HEK293 (cell line): ENCODE results near the gene PFDN1.

ENCODE experiments used
- CTCF ChIA-PET: fragments of 350-600 bp; formaldehyde crosslinking; extraction: SDS; loops from one replicate; lab custom pipeline; 2021; ENCODE audit warnings: antibody characterized with exemption; lab: Yijun Ruan, JAX
- POLR2A ChIA-PET: fragments of 300-600 bp; formaldehyde crosslinking; extraction: SDS; loops from one replicate; lab custom pipeline; 2020; ENCODE audit warnings: antibody characterized with exemption, inconsistent platforms; lab: Yijun Ruan, JAX
- H3K27ac ChIP-seq: fragments of 200-500 bp; sonication (Bioruptor generic); 2 replicates; pipeline ENCODE4 v1.5.1; 2014; ENCODE audit warnings: low read depth, low read length, control low read depth, inconsistent platforms; ENCODE audit errors: extremely low read depth
- H3K36me3 ChIP-seq, 2 experiments: fragments of 200-500 bp in 1 of 2; sonication (Bioruptor generic) in 1 of 2; 1 replicate in 1 of 2; 2 replicates in 1 of 2; pipeline ENCODE4 v1.5.1; 2014 to 2017; ENCODE audit warnings: inconsistent platforms in 2 of 2, low read length in 2 of 2; ENCODE audit not compliant: control insufficient read depth in 2 of 2, insufficient read depth in 1 of 2
- H3K4me1 ChIP-seq: fragments of 200-500 bp; sonication (Bioruptor generic); 2 replicates; pipeline ENCODE4 v1.5.1; 2014; ENCODE audit warnings: mild to moderate bottlenecking, low read length, inconsistent platforms; ENCODE audit not compliant: control insufficient read depth, insufficient read depth
- H3K4me3 ChIP-seq: 2 replicates; pipeline ENCODE4 v1.5.1; 2011; ENCODE audit warnings: low read depth, mild to moderate bottlenecking, control low read depth, low read length, moderate library complexity
- H3K9me3 ChIP-seq: fragments of 200-500 bp; sonication (Bioruptor generic); 2 replicates; pipeline ENCODE4 v1.5.1; 2014; ENCODE audit warnings: low read depth, low read length, inconsistent platforms; ENCODE audit not compliant: control insufficient read depth, insufficient read depth
- KLF16 ChIP-seq: fragments of 450-650 bp; formaldehyde crosslinking; IDR thresholded peaks from 2 replicates; pipeline ENCODE4 v1.5.1; 2017; ENCODE audit warnings: missing biosample characterization, missing genetic modification characterization
- SP3 ChIP-seq: fragments of 450-650 bp; formaldehyde crosslinking; IDR thresholded peaks from 2 replicates; pipeline ENCODE4 v1.5.1; 2016; ENCODE audit warnings: missing biosample characterization, missing genetic modification characterization
- ZFP41 ChIP-seq: fragments of 450-650 bp; formaldehyde crosslinking; IDR thresholded peaks from 2 replicates; pipeline ENCODE4 v1.5.1; 2016; ENCODE audit warnings: missing biosample characterization, missing genetic modification characterization, borderline replicate concordance
- ZIC2 ChIP-seq: fragments of 450-650 bp; formaldehyde crosslinking; IDR thresholded peaks from 2 replicates; pipeline ENCODE4 v1.5.1; 2016; ENCODE audit warnings: missing biosample characterization, missing genetic modification characterization
- ZNF202 ChIP-seq: fragments of 450-650 bp; formaldehyde crosslinking; IDR thresholded peaks from 2 replicates; pipeline ENCODE4 v1.5.1; 2016; ENCODE audit warnings: missing biosample characterization, missing genetic modification characterization, borderline replicate concordance
- ZNF350 ChIP-seq: fragments of 450-650 bp; formaldehyde crosslinking; IDR thresholded peaks from 2 replicates; pipeline ENCODE4 v1.5.0; 2017; ENCODE audit warnings: missing biosample characterization, mild to moderate bottlenecking, missing genetic modification characterization
- ZNF394 ChIP-seq: fragments of 450-650 bp; formaldehyde crosslinking; IDR thresholded peaks from 2 replicates; pipeline ENCODE4 v1.5.1; 2016; ENCODE audit warnings: missing biosample characterization, missing genetic modification characterization, mild to moderate bottlenecking, moderate library complexity, borderline replicate concordance
- ZNF426 ChIP-seq: fragments of 450-650 bp; formaldehyde crosslinking; IDR thresholded peaks from 2 replicates; pipeline ENCODE4 v1.5.1; 2017; ENCODE audit warnings: missing biosample characterization, missing genetic modification characterization, mild to moderate bottlenecking, inconsistent platforms, moderate library complexity
- ZNF433 ChIP-seq: fragments of 450-650 bp; formaldehyde crosslinking; IDR thresholded peaks from 2 replicates; pipeline ENCODE4 v1.5.1; 2016; ENCODE audit warnings: missing biosample characterization, missing genetic modification characterization, low read depth
- ZNF501 ChIP-seq: fragments of 450-650 bp; formaldehyde crosslinking; IDR thresholded peaks from 2 replicates; pipeline ENCODE4 v1.5.1; 2016; ENCODE audit warnings: missing biosample characterization, missing genetic modification characterization
- ZNF585B ChIP-seq: fragments of 450-650 bp; formaldehyde crosslinking; IDR thresholded peaks from 2 replicates; pipeline ENCODE4 v1.5.1; 2016; ENCODE audit warnings: missing biosample characterization, missing genetic modification characterization
- ZNF600 ChIP-seq: fragments of 450-650 bp; formaldehyde crosslinking; IDR thresholded peaks from 2 replicates; pipeline ENCODE4 v1.5.1; 2016; ENCODE audit warnings: missing biosample characterization, missing genetic modification characterization
- ZNF76 ChIP-seq: fragments of 450-650 bp; formaldehyde crosslinking; IDR thresholded peaks from 2 replicates; pipeline ENCODE4; 2016; ENCODE audit warnings: low read depth, missing biosample characterization, missing genetic modification characterization, borderline replicate concordance
- ZNF791 ChIP-seq: fragments of 450-650 bp; formaldehyde crosslinking; IDR thresholded peaks from 2 replicates; pipeline ENCODE4 v1.5.1; 2016; ENCODE audit warnings: missing biosample characterization, missing genetic modification characterization
- TF ChIP-seq, protein P1 (sequence below): fragments of 450-650 bp; formaldehyde crosslinking; IDR thresholded peaks from 2 replicates; pipeline ENCODE4 v1.5.1; 2016; ENCODE audit warnings: missing biosample characterization, missing genetic modification characterization
- TF ChIP-seq, protein P2 (sequence below): fragments of 450-650 bp; IDR thresholded peaks from 2 replicates; pipeline ENCODE4 v1.5.1; 2018; ENCODE audit warnings: missing biosample characterization, mild to moderate bottlenecking, missing genetic modification characterization
- TF ChIP-seq, protein P3 (sequence below): fragments of 450-650 bp; formaldehyde crosslinking; IDR thresholded peaks from 2 replicates; pipeline ENCODE4 v1.5.1; 2016; ENCODE audit warnings: missing biosample characterization, missing genetic modification characterization
- TF ChIP-seq, protein P4 (sequence below): fragments of 450-650 bp; formaldehyde crosslinking; IDR thresholded peaks from 2 replicates; pipeline ENCODE4 v1.5.1; 2016; ENCODE audit warnings: missing biosample characterization, missing genetic modification characterization
- TF ChIP-seq, protein P5 (sequence below): fragments of 450-650 bp; formaldehyde crosslinking; IDR thresholded peaks from 2 replicates; pipeline ENCODE4 v1.5.1; 2016; ENCODE audit warnings: missing biosample characterization, missing genetic modification characterization
- TF ChIP-seq, protein P6 (sequence below): fragments of 450-650 bp; formaldehyde crosslinking; IDR thresholded peaks from 2 replicates; pipeline ENCODE4 v1.5.1; 2016; ENCODE audit warnings: missing biosample characterization, missing genetic modification characterization

PFDN1 gene

DNA sequence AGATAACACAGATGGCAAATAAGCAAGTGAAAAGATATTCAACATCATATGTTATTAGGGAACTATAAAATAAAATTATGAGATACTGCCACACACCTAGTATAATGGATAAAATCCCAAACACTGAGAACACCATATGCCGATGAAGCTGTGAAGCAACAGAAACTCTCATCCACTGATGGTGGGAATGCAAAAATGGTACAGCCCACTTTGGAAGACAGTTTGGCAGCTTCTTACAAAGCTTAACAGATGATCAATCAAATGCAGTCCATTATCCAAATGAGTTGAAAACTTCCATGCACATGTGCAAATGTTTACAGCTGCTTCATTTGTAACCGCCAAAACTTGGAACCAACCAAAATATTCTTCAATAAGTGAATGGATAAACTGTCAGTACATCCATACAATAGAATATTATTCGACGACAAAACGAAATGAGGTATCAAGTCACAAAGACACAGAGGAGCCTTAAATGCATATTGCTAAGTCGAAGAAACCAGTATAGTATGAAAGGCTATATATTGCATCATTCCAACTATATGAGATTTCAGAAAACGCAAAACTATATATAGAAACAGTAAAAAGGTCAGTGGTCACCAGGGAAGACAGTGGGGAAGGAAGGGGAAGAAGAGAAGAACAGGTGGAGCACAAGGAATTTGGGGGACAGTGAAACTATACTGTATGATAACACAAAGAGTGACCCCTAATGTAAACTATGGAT, 14.9 kb downstream of the PFDN1 start:
- POLR2A ChIA-PET: interaction anchor here (1.9 kb wide), 1 partner anchor 58 kb away, joined by 6 read pairs; the partner anchor contains the start of gene HBEGF
- no peak overlapping the region for H3K4me3 ChIP-seq
- no peaks in the 10 kb centered on the region for H3K9me3 ChIP-seq
- peaks cover 5% of the 10 kb centered on the region for H3K4me1 ChIP-seq
- TF ChIP-seq, protein P1, sequence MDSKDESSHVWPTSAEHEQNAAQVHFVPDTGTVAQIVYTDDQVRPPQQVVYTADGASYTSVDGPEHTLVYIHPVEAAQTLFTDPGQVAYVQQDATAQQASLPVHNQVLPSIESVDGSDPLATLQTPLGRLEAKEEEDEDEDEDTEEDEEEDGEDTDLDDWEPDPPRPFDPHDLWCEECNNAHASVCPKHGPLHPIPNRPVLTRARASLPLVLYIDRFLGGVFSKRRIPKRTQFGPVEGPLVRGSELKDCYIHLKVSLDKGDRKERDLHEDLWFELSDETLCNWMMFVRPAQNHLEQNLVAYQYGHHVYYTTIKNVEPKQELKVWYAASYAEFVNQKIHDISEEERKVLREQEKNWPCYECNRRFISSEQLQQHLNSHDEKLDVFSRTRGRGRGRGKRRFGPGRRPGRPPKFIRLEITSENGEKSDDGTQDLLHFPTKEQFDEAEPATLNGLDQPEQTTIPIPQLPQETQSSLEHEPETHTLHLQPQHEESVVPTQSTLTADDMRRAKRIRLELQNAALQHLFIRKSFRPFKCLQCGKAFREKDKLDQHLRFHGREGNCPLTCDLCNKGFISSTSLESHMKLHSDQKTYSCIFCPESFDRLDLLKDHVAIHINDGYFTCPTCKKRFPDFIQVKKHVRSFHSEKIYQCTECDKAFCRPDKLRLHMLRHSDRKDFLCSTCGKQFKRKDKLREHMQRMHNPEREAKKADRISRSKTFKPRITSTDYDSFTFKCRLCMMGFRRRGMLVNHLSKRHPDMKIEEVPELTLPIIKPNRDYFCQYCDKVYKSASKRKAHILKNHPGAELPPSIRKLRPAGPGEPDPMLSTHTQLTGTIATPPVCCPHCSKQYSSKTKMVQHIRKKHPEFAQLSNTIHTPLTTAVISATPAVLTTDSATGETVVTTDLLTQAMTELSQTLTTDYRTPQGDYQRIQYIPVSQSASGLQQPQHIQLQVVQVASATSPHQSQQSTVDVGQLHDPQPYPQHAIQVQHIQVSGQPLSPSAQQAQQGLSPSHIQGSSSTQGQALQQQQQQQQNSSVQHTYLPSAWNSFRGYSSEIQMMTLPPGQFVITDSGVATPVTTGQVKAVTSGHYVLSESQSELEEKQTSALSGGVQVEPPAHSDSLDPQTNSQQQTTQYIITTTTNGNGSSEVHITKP: peak; percentile 88
- TF ChIP-seq ZNF600 (tag by site-specific recombination): no peak
- TF ChIP-seq, protein P2, sequence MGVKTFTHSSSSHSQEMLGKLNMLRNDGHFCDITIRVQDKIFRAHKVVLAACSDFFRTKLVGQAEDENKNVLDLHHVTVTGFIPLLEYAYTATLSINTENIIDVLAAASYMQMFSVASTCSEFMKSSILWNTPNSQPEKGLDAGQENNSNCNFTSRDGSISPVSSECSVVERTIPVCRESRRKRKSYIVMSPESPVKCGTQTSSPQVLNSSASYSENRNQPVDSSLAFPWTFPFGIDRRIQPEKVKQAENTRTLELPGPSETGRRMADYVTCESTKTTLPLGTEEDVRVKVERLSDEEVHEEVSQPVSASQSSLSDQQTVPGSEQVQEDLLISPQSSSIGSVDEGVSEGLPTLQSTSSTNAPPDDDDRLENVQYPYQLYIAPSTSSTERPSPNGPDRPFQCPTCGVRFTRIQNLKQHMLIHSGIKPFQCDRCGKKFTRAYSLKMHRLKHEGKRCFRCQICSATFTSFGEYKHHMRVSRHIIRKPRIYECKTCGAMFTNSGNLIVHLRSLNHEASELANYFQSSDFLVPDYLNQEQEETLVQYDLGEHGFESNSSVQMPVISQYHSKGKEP: no peak
- no peak for TF ChIP-seq ZNF202 (tag by site-specific recombination)
- no peak for TF ChIP-seq KLF16 (tag by site-specific recombination)
- TF ChIP-seq, all 188 proteins: peak for 1
- H3K27ac ChIP-seq: no peak overlapping the region
- CTCF ChIA-PET: interaction anchor here (0.7 to 1.9 kb wide), 4 partner anchors 47 to 64 kb away, joined by 3 to 6 read pairs (median 5); no protein-coding TSS in a partner anchor
- no peaks in the 10 kb centered on the region; a peak in 1 of 3 replicates for H3K36me3 ChIP-seq

DNA sequence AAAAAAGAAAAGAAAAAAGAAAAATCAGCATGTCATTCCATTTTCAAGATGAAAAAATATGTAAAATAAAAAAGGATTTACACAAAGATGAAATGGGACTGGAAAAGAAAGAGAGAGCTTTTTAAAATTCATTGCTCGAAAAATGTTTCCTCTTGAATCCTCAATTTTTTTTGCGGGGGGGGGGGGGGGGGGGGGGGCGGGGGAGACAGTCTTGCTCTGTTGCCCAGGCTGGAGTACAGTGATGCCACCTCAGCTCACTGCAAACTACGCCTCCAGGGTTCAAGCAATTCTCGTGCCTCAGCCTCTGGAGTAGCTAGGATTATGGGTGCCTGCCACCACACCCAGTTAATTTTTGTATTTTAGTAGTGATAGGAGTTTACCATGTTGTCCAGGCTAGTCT, 16.5 kb downstream of the PFDN1 start:
- H3K4me3 ChIP-seq: no peak overlapping the region
- ChIA-PET POLR2A (interaction anchor here (0.7 to 1.9 kb wide), 4 partner anchors 9 to 112 kb away, joined by 3 to 6 read pairs (median 5); partner anchors contain the start of genes HBEGF and PFDN1), CTCF (interaction anchor here (0.9 kb wide), 1 partner anchor 42 kb away, joined by 3 read pairs; no protein-coding TSS in a partner anchor)
- H3K4me1 ChIP-seq: 0 out of 2 replicates have a peak, but pooled peaks cover 2% of the 10 kb centered on the region
- no peak overlapping the region for H3K27ac ChIP-seq
- no peaks in the 10 kb centered on the region; a peak in 1 of 3 replicates for H3K36me3 ChIP-seq
- no peaks in the 10 kb centered on the region for H3K9me3 ChIP-seq
- TF ChIP-seq ZNF791 (tag by site-specific recombination): no peak
- no peak for TF ChIP-seq ZNF394
- TF ChIP-seq ZNF585B: no peak
- TF ChIP-seq ZNF426: no peak
- TF ChIP-seq ZNF501 (tag by site-specific recombination): no peak
- TF ChIP-seq ZIC2 (tag by site-specific recombination): no peak
- TF ChIP-seq, protein P3, sequence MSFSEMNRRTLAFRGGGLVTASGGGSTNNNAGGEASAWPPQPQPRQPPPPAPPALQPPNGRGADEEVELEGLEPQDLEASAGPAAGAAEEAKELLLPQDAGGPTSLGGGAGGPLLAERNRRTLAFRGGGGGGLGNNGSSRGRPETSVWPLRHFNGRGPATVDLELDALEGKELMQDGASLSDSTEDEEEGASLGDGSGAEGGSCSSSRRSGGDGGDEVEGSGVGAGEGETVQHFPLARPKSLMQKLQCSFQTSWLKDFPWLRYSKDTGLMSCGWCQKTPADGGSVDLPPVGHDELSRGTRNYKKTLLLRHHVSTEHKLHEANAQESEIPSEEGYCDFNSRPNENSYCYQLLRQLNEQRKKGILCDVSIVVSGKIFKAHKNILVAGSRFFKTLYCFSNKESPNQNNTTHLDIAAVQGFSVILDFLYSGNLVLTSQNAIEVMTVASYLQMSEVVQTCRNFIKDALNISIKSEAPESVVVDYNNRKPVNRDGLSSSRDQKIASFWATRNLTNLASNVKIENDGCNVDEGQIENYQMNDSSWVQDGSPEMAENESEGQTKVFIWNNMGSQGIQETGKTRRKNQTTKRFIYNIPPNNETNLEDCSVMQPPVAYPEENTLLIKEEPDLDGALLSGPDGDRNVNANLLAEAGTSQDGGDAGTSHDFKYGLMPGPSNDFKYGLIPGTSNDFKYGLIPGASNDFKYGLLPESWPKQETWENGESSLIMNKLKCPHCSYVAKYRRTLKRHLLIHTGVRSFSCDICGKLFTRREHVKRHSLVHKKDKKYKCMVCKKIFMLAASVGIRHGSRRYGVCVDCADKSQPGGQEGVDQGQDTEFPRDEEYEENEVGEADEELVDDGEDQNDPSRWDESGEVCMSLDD (tag by site-specific recombination): no peak
- TF ChIP-seq, protein P4, sequence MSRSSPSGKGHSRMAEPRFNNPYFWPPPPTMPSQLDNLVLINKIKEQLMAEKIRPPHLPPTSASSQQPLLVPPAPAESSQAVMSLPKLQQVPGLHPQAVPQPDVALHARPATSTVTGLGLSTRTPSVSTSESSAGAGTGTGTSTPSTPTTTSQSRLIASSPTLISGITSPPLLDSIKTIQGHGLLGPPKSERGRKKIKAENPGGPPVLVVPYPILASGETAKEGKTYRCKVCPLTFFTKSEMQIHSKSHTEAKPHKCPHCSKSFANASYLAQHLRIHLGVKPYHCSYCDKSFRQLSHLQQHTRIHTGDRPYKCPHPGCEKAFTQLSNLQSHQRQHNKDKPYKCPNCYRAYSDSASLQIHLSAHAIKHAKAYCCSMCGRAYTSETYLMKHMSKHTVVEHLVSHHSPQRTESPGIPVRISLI (tag by site-specific recombination): no peak
- no peak for TF ChIP-seq SP3
- no peak for TF ChIP-seq ZNF433 (tag by site-specific recombination)
- TF ChIP-seq, protein P5, sequence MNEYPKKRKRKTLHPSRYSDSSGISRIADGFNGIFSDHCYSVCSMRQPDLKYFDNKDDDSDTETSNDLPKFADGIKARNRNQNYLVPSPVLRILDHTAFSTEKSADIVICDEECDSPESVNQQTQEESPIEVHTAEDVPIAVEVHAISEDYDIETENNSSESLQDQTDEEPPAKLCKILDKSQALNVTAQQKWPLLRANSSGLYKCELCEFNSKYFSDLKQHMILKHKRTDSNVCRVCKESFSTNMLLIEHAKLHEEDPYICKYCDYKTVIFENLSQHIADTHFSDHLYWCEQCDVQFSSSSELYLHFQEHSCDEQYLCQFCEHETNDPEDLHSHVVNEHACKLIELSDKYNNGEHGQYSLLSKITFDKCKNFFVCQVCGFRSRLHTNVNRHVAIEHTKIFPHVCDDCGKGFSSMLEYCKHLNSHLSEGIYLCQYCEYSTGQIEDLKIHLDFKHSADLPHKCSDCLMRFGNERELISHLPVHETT (tag by site-specific recombination): no peak
- TF ChIP-seq, protein P6, sequence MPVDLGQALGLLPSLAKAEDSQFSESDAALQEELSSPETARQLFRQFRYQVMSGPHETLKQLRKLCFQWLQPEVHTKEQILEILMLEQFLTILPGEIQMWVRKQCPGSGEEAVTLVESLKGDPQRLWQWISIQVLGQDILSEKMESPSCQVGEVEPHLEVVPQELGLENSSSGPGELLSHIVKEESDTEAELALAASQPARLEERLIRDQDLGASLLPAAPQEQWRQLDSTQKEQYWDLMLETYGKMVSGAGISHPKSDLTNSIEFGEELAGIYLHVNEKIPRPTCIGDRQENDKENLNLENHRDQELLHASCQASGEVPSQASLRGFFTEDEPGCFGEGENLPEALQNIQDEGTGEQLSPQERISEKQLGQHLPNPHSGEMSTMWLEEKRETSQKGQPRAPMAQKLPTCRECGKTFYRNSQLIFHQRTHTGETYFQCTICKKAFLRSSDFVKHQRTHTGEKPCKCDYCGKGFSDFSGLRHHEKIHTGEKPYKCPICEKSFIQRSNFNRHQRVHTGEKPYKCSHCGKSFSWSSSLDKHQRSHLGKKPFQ (tag by site-specific recombination): no peak
- no peak for TF ChIP-seq ZFP41 (tag by site-specific recombination)
- TF ChIP-seq ZNF76 (tag by site-specific recombination): no peak
- TF ChIP-seq ZNF350 (tag by site-specific recombination): no peak
